AG04450 (cell line): ENCODE results near the gene HPCAL1. TPM values are rescaled to one million over a fixed set of nuclear protein-coding genes. Genes with fewer than 3 reads are reported as not detected.

Experiments used
- CTCF ChIA-PET: fragments of 300-600, 350-600 bp; formaldehyde crosslinking; extraction: SDS; loops from one replicate; lab custom pipeline; 2022; ENCODE audit warnings: antibody characterized with exemption, inconsistent platforms; lab: Charles Lee
- POLR2A ChIA-PET: fragments of 350-600 bp; formaldehyde crosslinking; extraction: SDS; loops from one replicate; lab custom pipeline; 2021; ENCODE audit warnings: antibody characterized with exemption, inconsistent platforms; lab: Yijun Ruan, JAX
- DNase-seq: peaks from one replicate; pipeline ENCODE4 v3.0.0-alpha.2; 2011; ENCODE audit warnings: low read depth, low spot score
- H3K27ac ChIP-seq: one replicate; pipeline ENCODE4 v1.5.1; 2012; ENCODE audit warnings: low read depth, low read length, control low read depth
- H3K27me3 ChIP-seq: one replicate; pipeline ENCODE4 v1.6.0; 2012; ENCODE audit warnings: low read length; ENCODE audit not compliant: control insufficient read depth, insufficient read depth
- H3K4me3 ChIP-seq: 2 replicates; pipeline ENCODE4 v1.5.1; 2011; ENCODE audit warnings: mild to moderate bottlenecking, low read depth, low read length, control low read depth
- H3K9me3 ChIP-seq: 2 replicates; pipeline ENCODE4 v1.5.1; 2012; ENCODE audit warnings: low read length; ENCODE audit not compliant: control insufficient read depth, insufficient read depth
- polyA plus RNA-seq: library from polyadenylated mRNA; depleted of rRNA; stranded (reverse); fragments of >200 nt; gene quantifications from 2 replicates; pipeline ENCODE4 v1.2.3, GENCODE V29; 2011
- TF ChIP-seq, protein P1 (sequence below): IDR thresholded peaks from 2 replicates; pipeline ENCODE4 v1.5.1; 2011; ENCODE audit warnings: low read depth, low read length, control low read depth, inconsistent platforms

Gene HPCAL1
- polyA plus RNA-seq, 1 experiment: 14.4 TPM

DNA sequence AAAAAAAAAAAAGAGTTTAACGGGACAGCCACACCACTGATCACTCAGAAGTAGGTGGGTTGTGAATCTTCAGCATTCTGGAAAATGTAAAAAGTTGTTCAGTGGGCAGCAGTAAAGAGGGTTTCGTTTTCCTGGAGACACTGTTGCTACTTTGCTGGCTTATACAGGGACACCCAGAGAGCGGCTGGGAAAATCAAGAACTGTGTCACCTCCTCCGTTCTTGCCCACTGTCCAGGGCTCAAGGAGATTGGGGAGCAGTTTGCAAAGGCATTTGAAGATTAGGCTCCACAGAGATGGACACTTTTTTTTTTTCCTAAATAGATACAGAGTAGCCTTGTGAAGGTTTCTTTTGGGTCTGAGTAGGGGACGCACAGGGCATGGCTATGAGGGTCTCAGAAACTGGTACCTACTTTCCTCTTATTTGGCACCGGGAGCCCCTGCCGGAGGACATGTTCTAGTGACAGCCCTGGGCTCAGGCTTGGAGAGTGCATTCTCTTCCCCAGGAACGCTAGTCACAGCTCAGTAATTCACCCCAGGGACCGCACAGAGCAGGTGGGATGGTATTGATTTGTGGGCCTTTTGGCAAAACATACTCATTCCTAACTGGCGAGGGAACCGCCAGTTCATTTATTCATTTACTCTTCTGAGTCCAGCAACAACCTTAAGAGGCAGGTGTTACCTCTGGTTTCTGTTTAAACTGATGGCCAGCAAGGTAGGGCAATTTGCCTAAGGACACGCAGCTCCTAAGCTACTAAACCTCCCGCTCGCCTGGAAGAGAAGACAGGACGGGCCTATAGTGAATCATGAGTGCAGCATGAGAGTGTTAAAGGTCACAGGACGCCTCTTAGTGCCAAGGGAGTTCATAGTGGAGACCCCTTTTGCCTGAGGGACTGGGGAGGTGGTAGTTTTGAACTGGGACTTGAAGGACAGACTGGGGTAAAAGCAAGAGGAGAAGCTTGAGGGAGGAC lies 53.1 kb downstream of the HPCAL1 start:
- H3K9me3 ChIP-seq: no peaks in the 10 kb centered on the region
- CTCF ChIA-PET: interaction anchor here (1.0 kb wide), 1 partner anchor 54 kb away, joined by 3 read pairs; no protein-coding TSS in a partner anchor
- no peak for DNase-seq
- POLR2A ChIA-PET: no interaction called here
- H3K4me3 ChIP-seq: no peak overlapping the region
- H3K27me3 ChIP-seq: no peaks in the 10 kb centered on the region
- TF ChIP-seq, protein P1, sequence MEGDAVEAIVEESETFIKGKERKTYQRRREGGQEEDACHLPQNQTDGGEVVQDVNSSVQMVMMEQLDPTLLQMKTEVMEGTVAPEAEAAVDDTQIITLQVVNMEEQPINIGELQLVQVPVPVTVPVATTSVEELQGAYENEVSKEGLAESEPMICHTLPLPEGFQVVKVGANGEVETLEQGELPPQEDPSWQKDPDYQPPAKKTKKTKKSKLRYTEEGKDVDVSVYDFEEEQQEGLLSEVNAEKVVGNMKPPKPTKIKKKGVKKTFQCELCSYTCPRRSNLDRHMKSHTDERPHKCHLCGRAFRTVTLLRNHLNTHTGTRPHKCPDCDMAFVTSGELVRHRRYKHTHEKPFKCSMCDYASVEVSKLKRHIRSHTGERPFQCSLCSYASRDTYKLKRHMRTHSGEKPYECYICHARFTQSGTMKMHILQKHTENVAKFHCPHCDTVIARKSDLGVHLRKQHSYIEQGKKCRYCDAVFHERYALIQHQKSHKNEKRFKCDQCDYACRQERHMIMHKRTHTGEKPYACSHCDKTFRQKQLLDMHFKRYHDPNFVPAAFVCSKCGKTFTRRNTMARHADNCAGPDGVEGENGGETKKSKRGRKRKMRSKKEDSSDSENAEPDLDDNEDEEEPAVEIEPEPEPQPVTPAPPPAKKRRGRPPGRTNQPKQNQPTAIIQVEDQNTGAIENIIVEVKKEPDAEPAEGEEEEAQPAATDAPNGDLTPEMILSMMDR: no peak
- H3K27ac ChIP-seq: no peak overlapping the region

- TF ChIP-seq, protein P1: no peak
- Histone ChIP-seq H3K27ac (no peak overlapping the region), H3K9me3 (no peaks in the 10 kb centered on the region), H3K27me3 (no peaks in the 10 kb centered on the region), H3K4me3 (no peak overlapping the region)
- DNase-seq: no peak
- POLR2A ChIA-PET: no interaction called here
- CTCF ChIA-PET: no interaction called here
Measured at GRCh38 chr2:10356439-10356811, 53.7 kb downstream of the HPCAL1 start.

DNA sequence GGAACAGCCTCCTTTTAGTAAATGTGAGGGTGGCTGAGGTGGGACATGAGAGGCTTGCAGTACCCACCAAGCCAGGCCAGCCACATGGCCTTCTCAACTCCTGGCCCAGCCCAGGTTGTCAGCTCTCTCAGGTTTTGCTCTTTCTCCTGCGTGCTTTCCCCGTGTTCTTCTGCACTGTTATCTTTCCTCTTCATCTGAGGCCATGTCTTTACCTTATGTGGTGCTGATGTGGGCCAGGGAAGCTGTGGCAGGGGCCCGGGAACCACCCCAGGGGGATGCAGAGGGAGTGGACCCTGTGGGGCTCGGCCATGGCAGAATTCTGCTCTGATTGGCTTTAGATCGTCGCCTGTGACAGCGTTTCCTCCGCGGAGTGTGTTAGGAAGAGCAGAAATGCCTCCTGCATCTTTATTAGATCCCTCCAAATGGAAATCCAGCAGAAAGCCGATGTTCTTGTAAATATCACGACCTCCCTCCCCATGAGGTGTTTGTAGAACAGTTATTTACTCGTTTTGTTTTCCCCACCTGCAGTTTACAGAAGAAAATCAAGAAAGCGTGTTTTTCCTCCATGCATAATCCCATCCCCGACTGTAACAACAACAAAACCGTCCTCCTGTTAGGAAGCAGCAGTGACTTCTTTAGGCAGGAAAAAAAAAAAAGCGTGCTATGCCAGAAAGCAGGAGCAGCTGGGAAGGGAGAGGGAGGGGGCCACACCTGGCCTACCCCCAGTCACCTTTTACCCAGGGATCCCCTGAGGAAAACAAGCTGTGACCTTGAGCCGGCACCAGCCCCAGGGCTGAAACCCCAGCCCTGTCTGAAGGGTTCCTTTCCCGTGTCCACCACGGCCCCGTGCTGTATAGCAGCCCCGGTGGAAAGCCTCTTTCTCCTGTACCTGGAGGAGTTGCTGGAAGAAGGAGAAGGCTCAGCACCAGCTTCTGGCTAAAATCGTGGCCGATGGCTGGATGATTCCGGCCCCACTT lies 54.8 kb downstream of the HPCAL1 start:
- no peaks in the 10 kb centered on the region for H3K9me3 ChIP-seq
- CTCF ChIA-PET: interaction anchor here (1.0 kb wide), 1 partner anchor 52 kb away, joined by 3 read pairs; no protein-coding TSS in a partner anchor
- TF ChIP-seq, protein P1: no peak
- no peaks in the 10 kb centered on the region for H3K27me3 ChIP-seq
- no peak overlapping the region for H3K4me3 ChIP-seq
- H3K27ac ChIP-seq: no peak overlapping the region
- no peak for DNase-seq
- POLR2A ChIA-PET: no interaction called here

DNA sequence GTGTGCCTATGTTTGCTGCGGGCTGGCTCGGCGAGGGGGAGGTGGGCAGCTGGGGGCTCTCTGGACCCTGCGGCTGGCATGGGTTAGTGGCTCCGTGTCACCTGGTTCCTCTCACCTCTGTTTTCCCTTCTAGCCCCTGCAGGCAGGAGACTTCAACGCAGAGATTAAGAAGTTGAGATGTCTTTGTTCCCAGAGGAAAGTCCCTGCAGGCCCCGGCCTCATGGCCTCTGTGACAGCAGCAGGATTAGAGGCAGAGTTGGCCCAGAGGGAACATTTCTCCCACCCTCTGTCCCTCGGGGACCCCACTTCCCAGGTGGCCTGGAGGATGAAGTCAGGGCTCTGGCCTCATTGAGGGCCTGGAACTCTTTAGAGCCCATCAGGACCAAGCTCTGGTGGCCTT lies 56.5 kb downstream of the HPCAL1 start:
- TF ChIP-seq, protein P1: no peak
- ChIA-PET CTCF (no interaction called here), POLR2A (no interaction called here)
- no peak for DNase-seq
- Histone ChIP-seq H3K4me3 (no peak overlapping the region), H3K27me3 (no peaks in the 10 kb centered on the region), H3K27ac (no peak overlapping the region), H3K9me3 (no peaks in the 10 kb centered on the region)
